Measurements from ENCODE around the gene ACCS. TPM values are rescaled to one million over a fixed set of nuclear protein-coding genes. Genes with fewer than 3 reads are reported as not detected.

Gene ACCS
- polyA plus RNA-seq, 1 donor from 2014 or later: 2.1 TPM

- Mint-ChIP-seq H3K36me3 (peaks cover 14% of the 10 kb centered on the region), H3K4me1 (peaks cover 0 to under 1% (median 0%) of the 10 kb centered on the region in 3 donors)
Observed at GRCh38 chr11:44125598-44125997, 59.5 kb downstream of the ACCS start.

GRCh38 chr11:44126304-44126703, 60.2 kb downstream of the ACCS start:
- no peak overlapping the region for H3K27ac Mint-ChIP-seq
- peaks cover 14% of the 10 kb centered on the region for H3K36me3 Mint-ChIP-seq
- no peaks in the 10 kb centered on the region for H3K27me3 Mint-ChIP-seq
- no peak overlapping the region for H3K4me3 Mint-ChIP-seq
- H3K9me3 Mint-ChIP-seq: no peaks in the 10 kb centered on the region
- H3K4me1 Mint-ChIP-seq: no peaks in the 10 kb centered on the region

More at GRCh38 chr11:44125598-44125997, 59.5 kb downstream of the ACCS start:
- Mint-ChIP-seq H3K27ac (no peak overlapping the region), H3K9me3 (no peaks in the 10 kb centered on the region), H3K4me3 (no peak overlapping the region), H3K27me3 (no peaks in the 10 kb centered on the region)

GRCh38 chr11:44127130-44127529, 61.1 kb downstream of the ACCS start:
- Mint-ChIP-seq H3K27me3 (no peaks in the 10 kb centered on the region), H3K4me1 (no peaks in the 10 kb centered on the region), H3K4me3 (no peak overlapping the region), H3K36me3 (peaks cover 12% of the 10 kb centered on the region), H3K27ac (no peak overlapping the region), H3K9me3 (no peaks in the 10 kb centered on the region)

- Mint-ChIP-seq H3K27ac (no peak overlapping the region), H3K4me3 (no peak overlapping the region), H3K4me1 (no peaks in the 10 kb centered on the region), H3K9me3 (no peaks in the 10 kb centered on the region), H3K27me3 (no peaks in the 10 kb centered on the region), H3K36me3 (peaks cover 10% of the 10 kb centered on the region)
Observed at GRCh38 chr11:44128729-44129128, 62.7 kb downstream of the ACCS start.

GRCh38 chr11:44130751-44131150, 64.7 kb downstream of the ACCS start:
- H3K9me3 Mint-ChIP-seq: no peaks in the 10 kb centered on the region
- peak overlapping the region in 1 of 3 donors; percentile 61 for H3K27ac Mint-ChIP-seq
- H3K4me3 Mint-ChIP-seq: no peak overlapping the region
- H3K36me3 Mint-ChIP-seq: peaks cover 15% of the 10 kb centered on the region
- no peaks in the 10 kb centered on the region for H3K27me3 Mint-ChIP-seq
- H3K4me1 Mint-ChIP-seq: no peaks in the 10 kb centered on the region

GRCh38 chr11:44133335-44133946, 67.4 kb downstream of the ACCS start:
- Mint-ChIP-seq H3K4me3 (no peak overlapping the region), H3K4me1 (no peaks in the 10 kb centered on the region), H3K27ac (no peak overlapping the region), H3K9me3 (no peaks in the 10 kb centered on the region), H3K27me3 (no peaks in the 10 kb centered on the region), H3K36me3 (peaks cover 13% of the 10 kb centered on the region)

Other genes starting within 250 kb of the ACCS start
- 25.2 TPM for gene ALKBH3, start 185.4 kb upstream of the ACCS start, polyA plus RNA-seq
- gene C11orf96, start 123.6 kb upstream of the ACCS start, polyA plus RNA-seq: not detected
- 0.19 TPM for gene ACCSL, start 18.3 kb upstream of the ACCS start, polyA plus RNA-seq
- 21.9 TPM for gene EXT2, start 29.4 kb downstream of the ACCS start, polyA plus RNA-seq
- gene ALX4, start 243.9 kb downstream of the ACCS start, polyA plus RNA-seq: not detected

Data from IgD-negative memory B cell (primary cell).